ENCODE results near the gene CELF2. TPM values are rescaled to one million over a fixed set of nuclear protein-coding genes. Genes with fewer than 3 reads are reported as not detected.

The CELF2 gene
- total RNA-seq, 1 donor from 2014 or later, result 14.4 TPM

GRCh38 chr10:10989669-10990068 lies 28.0 kb upstream of the CELF2 start:
- Mint-ChIP-seq H3K36me3 (no peaks in the 10 kb centered on the region), H3K9me3 (no peaks in the 10 kb centered on the region), H3K27me3 (peaks cover 24% of the 10 kb centered on the region), H3K4me3 (no peak overlapping the region), H3K4me1 (ENCODE audit: unreplicated experiment) (no peaks in the 10 kb centered on the region), H3K27ac (no peak overlapping the region)
- no peak for TF ChIP-seq CTCF (conservative IDR thresholded peaks at IDR 0.05)
- DNase-seq (ENCODE audit: extremely low spot score, unreplicated experiment), result no peak

- no peak for TF ChIP-seq CTCF (conservative IDR thresholded peaks at IDR 0.05)
- no peak overlapping the region for H3K4me3 Mint-ChIP-seq
- H3K4me1 Mint-ChIP-seq (ENCODE audit: unreplicated experiment), result no peaks in the 10 kb centered on the region
- H3K36me3 Mint-ChIP-seq, result no peaks in the 10 kb centered on the region
- H3K9me3 Mint-ChIP-seq, result no peaks in the 10 kb centered on the region
- no peak for DNase-seq (ENCODE audit: extremely low spot score, unreplicated experiment)
- no peak overlapping the region for H3K27ac Mint-ChIP-seq
- H3K27me3 Mint-ChIP-seq, result peaks cover 29% of the 10 kb centered on the region
Observed at GRCh38 chr10:10991144-10991543, 26.5 kb upstream of the CELF2 start.

GRCh38 chr10:10992072-10992471 lies 25.6 kb upstream of the CELF2 start:
- TF ChIP-seq CTCF (conservative IDR thresholded peaks at IDR 0.05), result no peak
- Mint-ChIP-seq H3K27ac (no peak overlapping the region), H3K4me3 (no peak overlapping the region), H3K4me1 (ENCODE audit: unreplicated experiment) (no peaks in the 10 kb centered on the region), H3K36me3 (no peaks in the 10 kb centered on the region), H3K27me3 (peaks cover 37% of the 10 kb centered on the region), H3K9me3 (no peaks in the 10 kb centered on the region)
- no peak for DNase-seq (ENCODE audit: extremely low spot score, unreplicated experiment)

- Mint-ChIP-seq H3K9me3 (no peaks in the 10 kb centered on the region), H3K27me3 (peaks cover 41% of the 10 kb centered on the region), H3K27ac (no peak overlapping the region), H3K4me3 (no peak overlapping the region), H3K36me3 (no peaks in the 10 kb centered on the region), H3K4me1 (ENCODE audit: unreplicated experiment) (no peaks in the 10 kb centered on the region)
- no peak for DNase-seq (ENCODE audit: extremely low spot score, unreplicated experiment)
- no peak for TF ChIP-seq CTCF (conservative IDR thresholded peaks at IDR 0.05)
Observed at GRCh38 chr10:10992961-10993714, 24.5 kb upstream of the CELF2 start.

GRCh38 chr10:10993785-10994184 lies 23.9 kb upstream of the CELF2 start:
- no peak overlapping the region for H3K27ac Mint-ChIP-seq
- no peak overlapping the region for H3K4me3 Mint-ChIP-seq
- H3K4me1 Mint-ChIP-seq (ENCODE audit: unreplicated experiment), result no peaks in the 10 kb centered on the region
- H3K36me3 Mint-ChIP-seq, result no peaks in the 10 kb centered on the region
- TF ChIP-seq CTCF (conservative IDR thresholded peaks at IDR 0.05), result no peak
- DNase-seq (ENCODE audit: extremely low spot score, unreplicated experiment), result no peak
- no peaks in the 10 kb centered on the region for H3K9me3 Mint-ChIP-seq
- H3K27me3 Mint-ChIP-seq, result peaks cover 42% of the 10 kb centered on the region

Measured in type B pancreatic cell (in vitro differentiated cells).